GM10266 (cell line): Measurements from ENCODE around the gene EHD2.
"Not testable (repeated sequence)": the region's sequence is repeated elsewhere in the genome, so short reads cannot be mapped to it uniquely, and the experiment has no call there.

Experiments used
- DNase-seq: peaks from one replicate; pipeline ENCODE4 v3.0.0; 2012; ENCODE audit errors: extremely low spot score
- TF ChIP-seq, protein P1 (sequence below): IDR thresholded peaks from 2 replicates; pipeline ENCODE4 v1.5.1; 2012; ENCODE audit warnings: mild to moderate bottlenecking, low read depth; ENCODE audit not compliant: control insufficient read depth, insufficient read depth; ENCODE audit errors: missing control alignments

Gene EHD2

DNA sequence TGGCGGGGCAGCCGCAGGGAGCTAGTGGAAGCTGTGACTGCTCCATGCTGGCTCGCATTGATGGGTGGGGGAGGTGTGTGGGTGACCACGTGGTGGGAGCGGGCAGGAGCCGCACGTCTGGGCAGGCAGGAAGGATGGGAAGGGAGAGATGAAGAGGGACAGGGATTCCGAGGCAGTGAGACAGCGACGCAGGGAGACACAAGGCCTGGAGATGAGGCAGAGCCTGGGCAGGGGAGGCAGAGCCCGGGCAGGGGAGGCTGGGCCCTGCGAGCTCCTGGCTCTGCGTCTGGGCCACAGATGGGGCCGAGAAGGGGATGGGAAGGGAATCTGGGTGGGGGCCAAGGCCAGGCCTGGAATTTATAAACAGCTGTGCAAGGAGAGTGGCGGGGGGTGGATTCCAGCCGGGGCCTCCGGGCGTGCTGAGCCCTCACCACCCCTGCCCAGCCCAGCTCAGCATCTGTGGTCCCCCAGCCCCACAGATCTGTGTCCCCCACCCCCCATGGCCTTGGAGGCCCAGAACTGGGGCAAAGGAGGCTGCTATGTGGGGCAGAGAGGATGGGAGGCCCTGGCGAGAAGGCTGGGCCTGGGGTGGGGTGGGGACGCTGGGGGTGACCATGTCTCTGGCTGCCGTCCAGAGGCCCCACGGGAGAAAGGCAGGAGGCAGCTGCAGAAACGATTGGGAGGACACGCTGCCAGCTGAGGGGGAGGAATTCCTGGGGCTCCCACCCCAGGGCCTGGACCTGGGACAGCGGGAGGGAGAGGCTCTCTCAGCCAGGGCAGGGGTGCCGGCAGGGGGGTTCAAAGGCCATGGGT is 6.0 kb downstream of the EHD2 start:
- no peak for DNase-seq
- TF ChIP-seq, protein P1, sequence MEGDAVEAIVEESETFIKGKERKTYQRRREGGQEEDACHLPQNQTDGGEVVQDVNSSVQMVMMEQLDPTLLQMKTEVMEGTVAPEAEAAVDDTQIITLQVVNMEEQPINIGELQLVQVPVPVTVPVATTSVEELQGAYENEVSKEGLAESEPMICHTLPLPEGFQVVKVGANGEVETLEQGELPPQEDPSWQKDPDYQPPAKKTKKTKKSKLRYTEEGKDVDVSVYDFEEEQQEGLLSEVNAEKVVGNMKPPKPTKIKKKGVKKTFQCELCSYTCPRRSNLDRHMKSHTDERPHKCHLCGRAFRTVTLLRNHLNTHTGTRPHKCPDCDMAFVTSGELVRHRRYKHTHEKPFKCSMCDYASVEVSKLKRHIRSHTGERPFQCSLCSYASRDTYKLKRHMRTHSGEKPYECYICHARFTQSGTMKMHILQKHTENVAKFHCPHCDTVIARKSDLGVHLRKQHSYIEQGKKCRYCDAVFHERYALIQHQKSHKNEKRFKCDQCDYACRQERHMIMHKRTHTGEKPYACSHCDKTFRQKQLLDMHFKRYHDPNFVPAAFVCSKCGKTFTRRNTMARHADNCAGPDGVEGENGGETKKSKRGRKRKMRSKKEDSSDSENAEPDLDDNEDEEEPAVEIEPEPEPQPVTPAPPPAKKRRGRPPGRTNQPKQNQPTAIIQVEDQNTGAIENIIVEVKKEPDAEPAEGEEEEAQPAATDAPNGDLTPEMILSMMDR = no peak

DNA sequence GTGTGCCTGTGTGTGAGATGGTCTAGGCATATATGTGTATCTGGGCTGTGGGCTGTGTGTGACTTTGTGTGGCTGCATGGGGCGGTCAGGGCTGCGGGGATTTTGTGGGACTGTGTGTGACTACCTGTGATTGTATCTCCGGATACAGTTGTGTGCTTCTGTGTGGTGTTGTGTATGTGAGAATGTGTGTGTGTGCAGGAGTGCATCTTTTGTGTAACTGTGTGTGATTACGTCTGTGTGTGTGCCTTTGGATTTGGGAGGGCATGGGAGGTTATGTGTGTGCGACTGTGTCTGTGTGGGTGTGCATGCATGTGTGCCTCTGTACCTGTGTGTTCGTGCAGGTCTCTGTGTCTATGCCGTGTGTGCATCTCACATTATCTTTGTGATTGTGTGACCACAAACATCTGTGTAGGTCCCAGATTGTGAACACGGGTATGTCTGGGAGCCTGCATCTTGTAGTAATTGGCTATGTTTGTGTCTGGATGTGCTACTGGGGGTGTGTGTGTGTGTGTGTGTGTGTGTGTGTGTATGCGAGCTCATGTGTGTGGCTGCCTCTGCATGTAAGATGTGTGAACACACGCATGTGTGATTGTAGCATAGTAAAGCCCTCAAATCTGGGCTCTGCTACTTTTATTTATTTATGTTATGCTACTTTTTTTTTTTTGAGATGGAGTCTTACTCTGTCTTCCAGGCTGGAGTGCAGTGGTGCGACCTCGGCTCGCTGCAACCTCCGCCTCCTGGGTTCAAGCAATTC is 7.6 kb downstream of the EHD2 start:
- TF ChIP-seq, protein P1 = no peak
- no peak for DNase-seq

DNA sequence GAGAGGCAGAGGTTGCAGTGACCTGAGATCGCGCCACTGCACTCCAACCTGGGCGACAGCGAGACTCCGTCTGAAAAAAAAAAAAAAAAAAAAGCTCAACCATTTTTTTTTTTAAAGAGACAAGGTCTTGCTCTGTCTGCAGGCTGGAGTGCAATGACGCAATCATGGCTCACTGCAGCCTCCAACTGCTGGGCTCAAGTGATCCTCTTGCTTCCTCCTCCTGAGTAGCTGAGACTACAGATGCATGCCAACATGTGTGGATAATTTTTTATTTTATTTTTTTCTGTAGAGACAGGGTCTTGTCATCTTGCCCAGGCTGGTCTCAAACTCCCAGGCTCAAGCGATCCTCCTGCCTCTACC is 10.3 kb downstream of the EHD2 start:
- TF ChIP-seq, protein P1 = no peak
- DNase-seq = no peak

DNA sequence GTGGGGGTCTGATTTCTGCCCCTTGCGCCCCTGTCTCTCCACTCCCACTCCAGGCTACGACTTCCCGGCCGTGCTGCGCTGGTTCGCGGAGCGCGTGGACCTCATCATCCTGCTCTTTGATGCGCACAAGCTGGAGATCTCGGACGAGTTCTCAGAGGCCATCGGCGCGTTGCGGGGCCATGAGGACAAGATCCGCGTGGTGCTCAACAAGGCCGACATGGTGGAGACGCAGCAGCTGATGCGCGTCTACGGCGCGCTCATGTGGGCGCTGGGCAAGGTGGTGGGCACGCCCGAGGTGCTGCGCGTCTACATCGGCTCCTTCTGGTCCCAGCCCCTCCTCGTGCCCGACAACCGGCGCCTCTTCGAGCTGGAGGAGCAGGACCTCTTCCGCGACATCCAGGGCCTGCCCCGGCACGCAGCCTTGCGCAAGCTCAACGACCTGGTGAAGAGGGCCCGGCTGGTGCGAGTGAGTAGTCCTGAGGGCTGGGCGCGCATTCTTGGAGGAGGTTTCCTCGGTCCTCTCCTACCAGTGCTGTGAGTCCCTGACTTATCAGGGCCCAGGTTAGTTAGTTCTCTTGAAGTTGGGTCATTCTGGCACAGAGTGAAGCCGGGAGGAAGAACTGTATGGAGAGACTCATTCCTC is 12.7 kb downstream of the EHD2 start:
- TF ChIP-seq, protein P1 = no peak
- DNase-seq = no peak

DNA sequence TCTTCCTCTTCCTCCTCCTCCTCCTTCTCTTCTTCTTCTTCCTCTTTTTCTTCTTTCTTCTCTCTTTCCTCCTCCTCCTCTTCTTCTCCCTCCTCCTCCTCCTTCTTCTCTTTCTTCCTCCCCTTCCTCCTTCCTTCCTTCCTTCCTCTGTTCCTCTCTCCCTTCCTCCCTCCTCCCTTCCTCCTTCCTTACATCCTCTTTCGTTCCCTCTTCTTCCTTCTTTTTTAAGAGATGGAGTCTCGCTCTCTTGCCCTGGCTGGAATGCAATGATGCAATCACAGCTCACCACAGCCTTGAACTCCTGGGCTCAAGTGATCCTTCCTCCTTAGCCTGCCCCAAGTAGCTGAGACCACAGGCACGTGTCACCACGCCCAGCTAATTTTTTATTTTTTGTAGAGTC is 13.2 kb downstream of the EHD2 start:
- DNase-seq = no peak
- TF ChIP-seq, protein P1 = no peak

DNA sequence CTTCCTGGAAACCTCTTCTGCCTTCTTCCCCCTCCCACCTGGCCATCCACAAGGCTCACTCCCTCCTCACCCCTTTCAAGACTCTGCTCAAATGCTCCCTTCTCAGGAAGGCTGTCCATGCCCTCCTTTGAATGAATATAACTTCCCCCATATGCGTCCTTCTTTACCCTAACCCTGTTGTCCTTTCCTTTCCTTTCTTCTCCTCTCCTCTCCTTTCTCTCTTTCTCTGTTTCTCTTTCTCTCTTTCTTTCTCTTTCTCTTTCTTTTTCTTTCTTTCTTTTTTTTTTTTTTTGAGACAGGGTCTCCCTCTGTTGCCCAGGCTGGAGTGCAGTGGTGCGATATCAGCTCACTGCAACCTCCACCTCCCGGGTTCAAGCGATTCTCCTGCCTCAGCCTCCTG is 15.1 kb downstream of the EHD2 start:
- DNase-seq = not testable (repeated sequence)

DNA sequence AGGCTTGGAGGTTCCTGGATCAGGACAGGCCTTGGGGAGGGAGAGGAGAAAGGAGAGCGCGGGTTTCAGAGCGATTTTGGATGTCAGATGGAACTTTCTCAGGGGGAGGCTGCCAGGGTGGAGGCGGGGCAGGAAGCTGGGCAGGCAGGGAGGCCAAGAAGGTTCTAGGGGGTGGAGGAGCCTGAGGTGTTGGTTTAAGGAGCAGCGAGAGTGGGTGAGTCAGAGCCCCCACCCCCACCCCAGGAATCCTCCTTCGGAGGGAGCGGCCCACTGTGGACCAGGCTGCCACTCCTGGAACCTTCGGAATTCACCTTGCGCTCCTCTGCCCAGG is 16.2 kb downstream of the EHD2 start:
- TF ChIP-seq, protein P1 = no peak
- DNase-seq = no peak
